Nephron progenitor cell (in vitro differentiated cells): ENCODE results near the gene SLK.

Experiments used
- DNase-seq: peaks from one replicate; pipeline ENCODE4 v3.0.0; 2021
- H3K27ac Mint-ChIP-seq: 2 replicates; pipeline ENCODE4 v1.8.0; 2021; ENCODE audit warnings: mild to moderate bottlenecking, moderate library complexity, mixed read lengths
- H3K27me3 Mint-ChIP-seq: 2 replicates; pipeline ENCODE4 v1.8.0; 2021; ENCODE audit warnings: mild to moderate bottlenecking, low read depth, mixed read lengths; ENCODE audit not compliant: poor library complexity
- H3K36me3 Mint-ChIP-seq: 2 replicates; pipeline ENCODE4 v1.8.0; 2021; ENCODE audit warnings: low read depth, mixed read lengths
- H3K4me1 Mint-ChIP-seq: 2 replicates; pipeline ENCODE4 v1.8.0; 2021; ENCODE audit warnings: mixed read lengths
- H3K4me3 Mint-ChIP-seq: 2 replicates; pipeline ENCODE4 v1.8.0; 2021; ENCODE audit warnings: mild to moderate bottlenecking, moderate library complexity, mixed read lengths
- H3K9me3 Mint-ChIP-seq: 2 replicates; pipeline ENCODE4 v1.8.0; 2021; ENCODE audit warnings: mild to moderate bottlenecking, moderate library complexity, mixed read lengths
- TF ChIP-seq, protein P1 (sequence below): fragments of 200-600 bp; sonication (generic); IDR thresholded peaks from 2 replicates; pipeline ENCODE4 v1.5.0; 2021; ENCODE audit warnings: antibody characterized with exemption

The SLK gene

GRCh38 chr10:104036518-104037260 is 69.7 kb downstream of the SLK start:
- no peak for DNase-seq
- Mint-ChIP-seq H3K9me3 (no peaks in the 10 kb centered on the region), H3K4me3 (no peak overlapping the region), H3K4me1 (peaks cover 12% of the 10 kb centered on the region), H3K36me3 (peaks cover 12% of the 10 kb centered on the region), H3K27ac (no peak overlapping the region), H3K27me3 (peaks cover 9% of the 10 kb centered on the region)
- TF ChIP-seq, protein P1, sequence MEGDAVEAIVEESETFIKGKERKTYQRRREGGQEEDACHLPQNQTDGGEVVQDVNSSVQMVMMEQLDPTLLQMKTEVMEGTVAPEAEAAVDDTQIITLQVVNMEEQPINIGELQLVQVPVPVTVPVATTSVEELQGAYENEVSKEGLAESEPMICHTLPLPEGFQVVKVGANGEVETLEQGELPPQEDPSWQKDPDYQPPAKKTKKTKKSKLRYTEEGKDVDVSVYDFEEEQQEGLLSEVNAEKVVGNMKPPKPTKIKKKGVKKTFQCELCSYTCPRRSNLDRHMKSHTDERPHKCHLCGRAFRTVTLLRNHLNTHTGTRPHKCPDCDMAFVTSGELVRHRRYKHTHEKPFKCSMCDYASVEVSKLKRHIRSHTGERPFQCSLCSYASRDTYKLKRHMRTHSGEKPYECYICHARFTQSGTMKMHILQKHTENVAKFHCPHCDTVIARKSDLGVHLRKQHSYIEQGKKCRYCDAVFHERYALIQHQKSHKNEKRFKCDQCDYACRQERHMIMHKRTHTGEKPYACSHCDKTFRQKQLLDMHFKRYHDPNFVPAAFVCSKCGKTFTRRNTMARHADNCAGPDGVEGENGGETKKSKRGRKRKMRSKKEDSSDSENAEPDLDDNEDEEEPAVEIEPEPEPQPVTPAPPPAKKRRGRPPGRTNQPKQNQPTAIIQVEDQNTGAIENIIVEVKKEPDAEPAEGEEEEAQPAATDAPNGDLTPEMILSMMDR: no peak

DNA sequence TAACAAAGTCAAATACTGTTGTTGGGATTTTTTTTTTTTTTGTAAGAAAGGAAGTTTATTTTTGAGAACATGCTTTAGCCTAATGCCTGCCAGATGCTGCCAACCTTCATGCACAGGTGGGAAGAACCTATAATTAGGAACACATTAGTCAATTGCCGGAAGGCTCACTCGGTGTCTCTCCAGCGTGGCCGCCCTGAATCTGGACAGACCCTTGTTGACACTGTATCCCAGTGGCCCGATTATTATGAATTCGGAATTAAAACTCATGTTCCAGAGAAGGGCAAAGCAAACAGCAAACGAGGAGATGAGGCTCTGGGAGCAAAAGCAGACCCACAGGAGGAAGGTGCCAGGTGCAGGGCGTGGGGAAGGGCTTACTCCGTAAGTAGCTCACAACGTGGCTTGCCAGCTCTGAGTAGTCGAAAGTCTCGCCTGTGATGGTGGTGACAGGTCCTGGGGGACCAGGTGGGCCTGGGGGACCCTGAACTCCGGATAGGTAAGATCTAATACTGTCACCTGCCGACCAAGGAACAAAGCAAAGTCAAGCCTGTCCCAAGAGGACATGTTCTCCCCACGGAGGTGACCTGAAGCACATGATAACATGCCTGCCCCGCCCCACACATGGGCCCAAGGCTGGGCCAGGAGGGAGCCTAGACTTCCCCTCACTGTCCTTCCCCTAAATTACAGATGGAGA is 70.5 kb downstream of the SLK start:
- Mint-ChIP-seq H3K27ac (peak overlapping the region; percentile 32), H3K9me3 (no peaks in the 10 kb centered on the region), H3K36me3 (peaks cover 5% of the 10 kb centered on the region), H3K4me1 (peaks cover 12% of the 10 kb centered on the region), H3K4me3 (no peak overlapping the region), H3K27me3 (peaks cover 12% of the 10 kb centered on the region)
- TF ChIP-seq, protein P1: no peak
- no peak for DNase-seq

GRCh38 chr10:104038537-104038936 is 71.6 kb downstream of the SLK start:
- no peak overlapping the region for H3K4me3 Mint-ChIP-seq
- H3K27ac Mint-ChIP-seq: peak overlapping the region; percentile 26
- peaks cover 12% of the 10 kb centered on the region for H3K4me1 Mint-ChIP-seq
- H3K9me3 Mint-ChIP-seq: no peaks in the 10 kb centered on the region
- peaks cover 12% of the 10 kb centered on the region for H3K27me3 Mint-ChIP-seq
- no peak for DNase-seq
- no peaks in the 10 kb centered on the region for H3K36me3 Mint-ChIP-seq
- TF ChIP-seq, protein P1: no peak

- no peak for DNase-seq
- Mint-ChIP-seq H3K4me3 (no peak overlapping the region), H3K27me3 (peaks cover 15% of the 10 kb centered on the region), H3K36me3 (no peaks in the 10 kb centered on the region), H3K9me3 (no peaks in the 10 kb centered on the region), H3K4me1 (peaks cover 6% of the 10 kb centered on the region), H3K27ac (peak overlapping the region; percentile 26)
- TF ChIP-seq, protein P1: no peak
Measured at GRCh38 chr10:104038958-104039752, 72.2 kb downstream of the SLK start.

GRCh38 chr10:104040382-104040781 is 73.4 kb downstream of the SLK start:
- peaks cover 18% of the 10 kb centered on the region for H3K27me3 Mint-ChIP-seq
- no peaks in the 10 kb centered on the region for H3K9me3 Mint-ChIP-seq
- TF ChIP-seq, protein P1: no peak
- H3K4me3 Mint-ChIP-seq: no peak overlapping the region
- no peak for DNase-seq
- no peaks in the 10 kb centered on the region for H3K36me3 Mint-ChIP-seq
- no peak overlapping the region for H3K27ac Mint-ChIP-seq
- H3K4me1 Mint-ChIP-seq: peaks cover 5% of the 10 kb centered on the region
